NCI-H226 (cell line): ENCODE results near the gene IDUA.
"Not testable (repeated sequence)": the region's sequence is repeated elsewhere in the genome, so short reads cannot be mapped to it uniquely, and the experiment has no call there.

Source experiments
- DNase-seq: peaks from one replicate; pipeline ENCODE4 v3.0.0-alpha.2; 2015

IDUA gene

GRCh38 chr4:967113-968104 is 19.4 kb upstream of the IDUA start:
- DNase-seq: no peak

GRCh38 chr4:968221-968620 is 18.6 kb upstream of the IDUA start:
- DNase-seq: no peak

- no peak for DNase-seq
Observed at GRCh38 chr4:968621-969394, 18.0 kb upstream of the IDUA start.

GRCh38 chr4:970046-970745 is 16.6 kb upstream of the IDUA start:
- no peak for DNase-seq

GRCh38 chr4:970854-971520 is 15.9 kb upstream of the IDUA start:
- DNase-seq: no peak

GRCh38 chr4:971666-972500 is 15.0 kb upstream of the IDUA start:
- no peak for DNase-seq

- DNase-seq: no peak
Observed at GRCh38 chr4:972651-973424, 14.0 kb upstream of the IDUA start.

GRCh38 chr4:973431-974397 is 13.1 kb upstream of the IDUA start, which contains the start of gene DGKQ:
DGKQ (minus strand) TSS chr4:973569; CDS start chr4:973482, 87 bp downstream.
- peak; percentile 52 for DNase-seq

GRCh38 chr4:974668-975067 is 12.2 kb upstream of the IDUA start:
- DNase-seq: no peak

- not testable (repeated sequence) for DNase-seq
Observed at GRCh38 chr4:976016-976415, 10.8 kb upstream of the IDUA start.

GRCh38 chr4:978957-979701 is 7.7 kb upstream of the IDUA start:
- peak; percentile 34 for DNase-seq

GRCh38 chr4:982291-982690 is 4.6 kb upstream of the IDUA start:
- DNase-seq: no peak

GRCh38 chr4:982814-983213 is 4.0 kb upstream of the IDUA start:
- no peak for DNase-seq

GRCh38 chr4:984336-985054 is 2.3 kb upstream of the IDUA start:
- DNase-seq: no peak

GRCh38 chr4:985123-985830 is 1.6 kb upstream of the IDUA start:
- DNase-seq: no peak

GRCh38 chr4:986428-986878 is 391 bp upstream of the IDUA start:
- no peak for DNase-seq
